ENCODE measurements around the gene REEP6.
"Not testable (repeated sequence)": the region's sequence is repeated elsewhere in the genome, so short reads cannot be mapped to it uniquely, and the experiment has no call there.

REEP6 gene

GRCh38 chr19:1509602-1510441, 18.8 kb downstream of the REEP6 start:
- DNase-seq, result no peak

DNA sequence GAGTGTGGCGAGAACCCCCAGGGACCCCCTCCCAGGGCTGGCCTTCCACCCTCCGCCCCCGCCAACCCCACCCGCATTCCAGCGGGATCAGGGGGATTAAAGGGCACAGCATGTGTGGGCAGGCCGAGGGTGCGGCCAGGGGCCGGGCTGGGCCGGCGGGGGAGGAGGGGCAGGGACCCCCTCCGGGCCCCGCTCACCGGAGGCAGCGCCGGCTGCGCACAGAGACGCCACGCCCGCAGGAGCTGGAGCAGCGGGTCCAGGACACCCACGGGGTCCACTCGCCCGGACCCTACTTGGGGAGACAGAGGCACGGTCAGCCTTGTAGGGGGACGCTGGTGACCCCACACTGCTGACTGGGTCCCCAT, 19.4 kb downstream of the REEP6 start:
- DNase-seq, result no peak

- DNase-seq, result no peak
These were observed 19.8 kb downstream of the REEP6 start for GRCh38 chr19:1510807-1511206.

DNA sequence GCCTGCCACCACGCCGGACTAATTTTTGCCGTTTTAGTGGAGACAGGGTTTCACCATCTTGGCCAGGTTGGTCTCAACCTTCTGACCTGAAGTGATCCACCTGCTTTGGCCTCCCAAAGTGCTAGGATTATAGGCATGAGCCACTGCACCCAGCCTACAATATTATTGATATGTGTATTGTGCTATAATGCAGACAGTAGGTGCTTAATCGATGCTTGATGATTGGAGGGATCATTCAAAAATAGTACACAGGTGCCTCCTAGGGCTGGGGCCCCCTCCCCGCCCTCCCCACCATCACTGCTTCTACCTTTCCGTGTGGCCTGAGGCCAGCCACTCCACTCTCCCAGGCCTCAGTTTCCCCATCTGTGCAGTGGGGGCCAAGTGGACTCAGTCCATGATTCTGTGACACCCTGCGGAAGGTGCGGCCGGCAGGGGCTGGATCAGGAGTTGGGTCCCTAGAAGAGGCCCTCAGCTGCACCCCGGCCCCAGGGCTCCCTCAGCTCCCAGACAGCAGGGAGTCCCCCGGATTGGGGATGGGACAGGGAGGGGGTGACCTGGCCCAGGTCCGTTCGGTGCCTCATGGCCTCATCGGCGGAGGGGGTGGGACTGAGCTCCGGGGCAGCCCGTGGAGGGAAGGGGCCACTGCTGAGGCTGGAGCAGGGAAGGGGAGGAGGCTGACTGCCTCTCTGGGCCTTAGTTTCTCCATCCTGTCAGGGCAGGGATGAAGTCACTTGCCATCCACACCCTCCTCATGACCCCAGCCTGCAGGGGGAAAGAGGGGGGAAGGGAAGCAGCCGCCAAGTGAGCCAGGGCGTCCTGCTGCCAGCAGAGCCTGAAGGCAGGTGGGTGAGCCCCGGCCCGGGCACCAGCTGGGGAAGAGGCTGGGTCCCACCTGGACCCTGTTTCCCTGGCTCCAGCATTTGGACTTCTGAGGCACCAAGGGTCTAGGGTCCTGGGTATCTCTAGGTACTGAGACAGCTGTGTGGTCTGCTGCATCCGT, 20.6 kb downstream of the REEP6 start:
- DNase-seq, result no peak

DNA sequence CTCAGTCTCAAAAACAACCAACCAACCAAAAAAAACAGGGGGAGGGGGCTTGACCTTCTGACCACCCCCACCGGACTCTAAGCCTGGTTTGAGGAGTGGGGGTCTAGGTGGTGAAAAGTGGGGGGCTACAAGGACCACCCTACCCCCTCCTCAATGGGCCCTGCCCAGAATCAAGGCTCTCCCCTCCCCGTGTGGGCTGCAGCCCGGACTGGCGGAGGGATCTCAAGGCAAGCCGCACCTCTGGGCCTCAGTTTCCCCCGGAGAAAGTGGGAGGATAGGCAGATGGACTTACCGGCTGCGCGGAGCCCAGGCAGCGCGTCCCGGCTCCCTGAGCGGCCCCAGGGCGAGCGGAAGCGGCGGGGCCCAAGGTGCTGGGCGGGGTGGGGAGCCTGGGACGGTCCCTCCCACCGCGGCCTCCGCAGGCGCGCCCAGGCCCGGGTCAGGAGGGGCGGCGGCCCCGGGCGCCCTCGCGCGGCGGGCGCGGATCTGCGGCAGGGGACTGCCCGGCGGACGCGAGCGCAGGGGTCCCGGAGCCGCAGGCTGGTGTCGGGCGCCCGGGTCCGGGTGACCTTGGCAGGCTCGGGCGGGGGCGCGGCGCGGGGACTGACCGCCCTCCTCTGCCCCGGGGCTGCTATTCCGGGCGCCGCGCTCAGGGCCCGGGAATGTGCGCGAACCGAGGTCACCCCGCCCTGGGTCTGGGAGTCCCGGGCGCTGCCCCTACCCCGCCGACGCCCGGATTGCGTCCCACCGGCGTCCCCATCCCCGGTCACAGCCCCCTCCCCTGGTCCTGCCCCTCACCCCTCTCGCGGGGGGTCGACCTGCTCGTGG, 21.9 kb downstream of the REEP6 start, which contains the start of gene ADAMTSL5:
Gene ADAMTSL5, minus strand, starts transcription at position 349 of the 828 bp plus-strand sequence. CDS start 2,076 bp downstream, outside the sequence.
- DNase-seq, result peak; percentile 37

- peak; percentile 58 for DNase-seq
These were observed 22.7 kb downstream of the REEP6 start for GRCh38 chr19:1513499-1514294.

GRCh38 chr19:1514295-1514661, 23.3 kb downstream of the REEP6 start:
- no peak for DNase-seq

DNA sequence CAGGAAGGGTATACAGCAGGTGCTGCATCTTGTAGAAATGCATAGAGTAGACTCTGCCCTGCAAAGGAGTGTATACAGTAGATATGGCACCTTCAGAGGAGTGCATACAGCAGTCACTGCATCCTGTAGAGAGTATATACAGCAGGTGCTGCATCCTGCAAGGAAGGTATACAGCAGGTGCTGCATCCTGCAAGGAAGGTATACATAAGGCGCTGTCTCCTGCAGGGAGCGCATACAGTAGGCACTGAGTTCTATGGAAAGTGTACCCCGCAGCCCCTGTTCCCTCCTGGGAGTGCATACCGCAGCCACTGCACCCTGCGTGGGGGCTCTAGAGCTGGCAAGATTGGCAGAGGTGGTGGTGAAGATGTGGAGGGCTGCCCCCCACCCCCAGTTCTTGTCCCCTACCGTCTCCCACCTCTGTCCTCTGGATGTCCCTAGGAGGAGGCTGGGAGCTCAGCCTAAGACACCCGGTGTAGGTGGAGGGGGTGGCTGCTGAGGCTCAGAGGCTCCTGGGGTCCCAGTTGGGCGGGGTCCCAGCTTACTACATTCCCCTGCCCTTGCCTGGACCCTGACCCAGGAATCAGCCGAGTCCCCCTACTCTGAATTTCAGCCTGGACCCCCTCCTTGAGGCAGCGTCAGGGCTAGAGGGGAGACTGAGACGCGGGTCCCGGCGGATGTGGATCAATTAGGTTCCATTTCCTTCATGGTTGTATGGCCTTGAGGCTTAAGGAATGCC, 24.2 kb downstream of the REEP6 start:
- DNase-seq, result no peak

DNA sequence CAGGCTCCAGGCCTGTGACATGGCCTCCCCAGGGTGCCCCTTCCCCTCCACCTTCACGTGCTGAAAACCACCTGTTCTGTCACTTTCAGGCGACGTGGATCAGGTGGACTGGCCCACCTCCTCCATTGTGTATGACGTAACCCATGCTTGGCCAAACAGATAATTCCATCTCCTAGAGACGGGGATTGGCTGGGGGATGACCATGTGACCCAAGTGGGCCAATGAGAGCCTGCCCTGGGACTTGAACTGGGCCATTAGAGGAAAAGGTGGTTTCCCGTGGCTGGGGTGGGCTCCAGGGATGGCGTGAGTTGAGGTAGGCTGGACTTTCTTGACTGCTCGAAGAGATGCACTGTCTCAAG, 25.4 kb downstream of the REEP6 start:
- no peak for DNase-seq

- no peak for DNase-seq
These were observed 27.5 kb downstream of the REEP6 start for GRCh38 chr19:1518471-1518870.

DNA sequence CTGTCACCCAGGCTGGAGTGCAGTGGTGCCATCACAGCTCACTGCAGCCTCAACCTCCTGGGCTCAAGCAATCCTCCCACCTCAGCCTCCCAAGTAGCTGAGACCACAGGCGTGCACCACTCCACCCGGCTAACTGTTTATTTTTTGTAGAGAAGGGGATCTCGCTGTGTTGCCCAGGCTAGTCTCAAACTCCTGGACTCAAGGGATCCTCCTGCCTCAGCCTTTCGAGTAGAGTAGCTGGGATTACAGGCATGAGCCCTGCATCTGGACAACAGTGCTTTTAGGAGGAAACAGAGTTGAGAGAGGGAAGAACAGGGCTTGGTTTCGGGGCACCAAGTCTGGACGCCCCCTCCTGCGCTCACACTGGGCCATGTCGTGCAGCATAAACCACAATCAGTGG, 28.8 kb downstream of the REEP6 start:
- DNase-seq, result not testable (repeated sequence)

- no peak for DNase-seq
These were observed 29.3 kb downstream of the REEP6 start for GRCh38 chr19:1520203-1520780.

GRCh38 chr19:1521636-1522035, 30.7 kb downstream of the REEP6 start:
- DNase-seq, result no peak

GRCh38 chr19:1522061-1522460, 31.1 kb downstream of the REEP6 start:
- no peak for DNase-seq

- no peak for DNase-seq
These were observed 31.9 kb downstream of the REEP6 start for GRCh38 chr19:1522838-1523237.

GRCh38 chr19:1523412-1524286, 32.7 kb downstream of the REEP6 start, which contains the start of gene PLK5:
PLK5 (plus strand) TSS chr19:1524077; CDS start chr19:1526997, 2,920 bp downstream.
- no peak for DNase-seq

GRCh38 chr19:1524287-1524971, 33.4 kb downstream of the REEP6 start:
- no peak for DNase-seq

DNA sequence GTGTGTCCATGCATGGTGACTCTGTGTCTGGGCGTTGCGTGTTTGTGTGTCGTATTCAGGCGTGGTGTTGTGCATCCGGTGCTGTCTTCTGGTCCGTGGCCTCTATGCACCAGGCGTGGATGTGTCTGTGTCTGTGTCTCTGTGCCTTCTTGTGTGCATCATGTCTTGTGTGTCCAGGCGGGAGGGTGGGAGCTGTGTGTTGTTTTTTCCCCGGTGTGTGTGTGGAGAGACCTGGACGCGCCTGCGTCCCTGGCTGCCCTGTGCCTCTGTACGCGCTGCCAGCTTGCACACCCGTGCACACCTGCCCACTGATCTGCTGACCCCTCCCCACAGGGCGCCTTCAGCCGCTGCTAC, 34.0 kb downstream of the REEP6 start:
- DNase-seq, result no peak

DNA sequence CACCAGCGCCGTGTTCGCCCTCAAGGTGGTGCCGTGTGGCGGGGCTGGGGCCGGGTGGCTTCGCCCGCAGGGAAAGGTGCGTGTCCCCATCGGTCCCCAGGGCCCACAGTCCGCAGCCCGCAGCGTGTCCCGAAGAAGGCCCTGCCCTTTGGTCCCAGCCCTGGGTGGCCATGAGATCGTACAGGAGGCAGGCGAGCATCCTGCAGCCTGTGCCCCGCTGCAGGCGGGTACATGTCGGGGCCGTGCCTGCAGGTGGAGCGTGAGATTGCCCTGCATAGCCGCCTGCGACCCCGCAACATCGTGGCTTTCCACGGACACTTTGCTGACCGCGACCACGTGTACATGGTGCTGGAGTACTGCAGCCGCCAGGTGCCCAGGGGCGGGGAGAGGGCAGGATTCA, 34.4 kb downstream of the REEP6 start:
- no peak for DNase-seq
